Neural crest cell (in vitro differentiated cells): ENCODE data around the gene PTRH1. TPM values are rescaled to one million over a fixed set of nuclear protein-coding genes. Genes with fewer than 3 reads are reported as not detected.

Experiments
- DNase-seq: peaks from one replicate; pipeline ENCODE4 v3.0.0; 2021; ENCODE audit warnings: low read depth, mixed read lengths, low spot score
- H3K27ac Mint-ChIP-seq: one replicate; pipeline ENCODE4 v1.8.0; 2021; ENCODE audit warnings: mild to moderate bottlenecking, mixed read lengths; ENCODE audit not compliant: unreplicated experiment
- H3K27me3 Mint-ChIP-seq: 2 replicates; pipeline ENCODE4 v1.8.0; 2021; ENCODE audit warnings: low read depth, mild to moderate bottlenecking, mixed read lengths
- H3K36me3 Mint-ChIP-seq: 2 replicates; pipeline ENCODE4 v1.8.0; 2021; ENCODE audit warnings: low read depth, mild to moderate bottlenecking, mixed read lengths
- H3K4me1 Mint-ChIP-seq: 2 replicates; pipeline ENCODE4 v1.8.0; 2021; ENCODE audit warnings: mixed read lengths
- H3K4me3 Mint-ChIP-seq: one replicate; pipeline ENCODE4 v1.8.0; 2021; ENCODE audit warnings: mild to moderate bottlenecking, mixed read lengths
- H3K9me3 Mint-ChIP-seq: 2 replicates; pipeline ENCODE4 v1.8.0; 2021; ENCODE audit warnings: mixed read lengths
- CTCF ChIP-seq: fragments of 200-600 bp; sonication (generic); conservative IDR thresholded peaks from 2 replicates; pipeline ENCODE4 v1.5.0; 2021; ENCODE audit warnings: antibody characterized with exemption, mild to moderate bottlenecking
- total RNA-seq: library from RNA; stranded (reverse); gene quantifications from 2 replicates; pipeline ENCODE4 v1.2.1, GENCODE V29; 2021

Gene PTRH1
- total RNA-seq, 1 donor from 2014 or later: 9.8 TPM

GRCh38 chr9:127676638-127677037 is 38.8 kb downstream of the PTRH1 start:
- no peaks in the 10 kb centered on the region for H3K27me3 Mint-ChIP-seq
- H3K36me3 Mint-ChIP-seq: no peaks in the 10 kb centered on the region
- no peak overlapping the region for H3K27ac Mint-ChIP-seq
- no peaks in the 10 kb centered on the region for H3K9me3 Mint-ChIP-seq
- DNase-seq: no peak
- H3K4me3 Mint-ChIP-seq: no peak overlapping the region
- no peak for TF ChIP-seq CTCF
- H3K4me1 Mint-ChIP-seq: no peaks in the 10 kb centered on the region

DNA sequence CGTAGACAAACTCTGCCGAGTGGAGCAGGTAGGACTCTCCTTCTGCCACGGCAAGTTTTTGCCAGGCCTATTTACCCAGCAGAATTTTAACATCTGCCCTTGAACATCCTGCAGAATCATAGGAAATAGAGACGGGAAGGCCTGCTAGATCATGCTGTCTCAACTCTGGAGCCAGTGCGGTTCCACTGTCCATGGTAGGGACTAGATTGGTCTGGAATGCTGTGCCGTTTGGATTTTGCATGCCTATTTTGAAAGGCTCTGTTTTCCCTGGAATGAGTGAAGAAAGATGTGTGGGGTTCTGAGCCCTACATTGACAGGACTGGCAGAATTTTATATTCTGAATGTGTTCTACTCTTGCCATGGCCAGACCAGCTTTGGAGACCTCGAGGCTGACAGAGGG is 42.2 kb downstream of the PTRH1 start:
- no peaks in the 10 kb centered on the region for H3K27me3 Mint-ChIP-seq
- no peak for TF ChIP-seq CTCF
- no peaks in the 10 kb centered on the region for H3K9me3 Mint-ChIP-seq
- no peaks in the 10 kb centered on the region for H3K4me1 Mint-ChIP-seq
- no peaks in the 10 kb centered on the region for H3K36me3 Mint-ChIP-seq
- DNase-seq: no peak
- H3K27ac Mint-ChIP-seq: no peak overlapping the region
- H3K4me3 Mint-ChIP-seq: no peak overlapping the region

DNA sequence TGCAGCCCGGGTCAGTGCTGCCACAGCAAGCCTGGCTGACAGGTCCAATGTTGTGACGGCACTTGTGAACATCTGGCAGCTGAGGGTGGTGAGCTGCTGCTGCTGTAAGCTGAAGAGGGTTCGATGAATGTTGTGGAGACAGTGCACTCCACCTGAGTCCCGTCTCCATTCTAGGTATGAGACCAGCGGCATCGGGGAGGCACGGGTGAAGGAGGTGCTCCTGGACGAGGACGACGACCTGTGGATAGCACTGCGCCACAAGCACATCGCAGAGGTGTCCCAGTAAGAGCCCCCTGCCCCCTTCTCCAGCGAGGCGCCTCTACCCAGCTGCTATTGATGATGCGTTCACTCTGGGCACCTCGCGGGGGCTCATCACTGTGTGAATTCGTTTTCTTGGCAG is 47.6 kb downstream of the PTRH1 start:
- H3K36me3 Mint-ChIP-seq: peaks cover under 1% of the 10 kb centered on the region
- no peak overlapping the region for H3K4me3 Mint-ChIP-seq
- no peaks in the 10 kb centered on the region for H3K9me3 Mint-ChIP-seq
- no peak for TF ChIP-seq CTCF
- H3K27ac Mint-ChIP-seq: no peak overlapping the region
- no peaks in the 10 kb centered on the region for H3K27me3 Mint-ChIP-seq
- DNase-seq: no peak
- peaks cover 9% of the 10 kb centered on the region for H3K4me1 Mint-ChIP-seq

GRCh38 chr9:127667127-127667844 is 48.2 kb downstream of the PTRH1 start:
- Mint-ChIP-seq H3K4me3 (no peak overlapping the region), H3K9me3 (no peaks in the 10 kb centered on the region), H3K36me3 (peaks cover 4% of the 10 kb centered on the region), H3K27ac (no peak overlapping the region), H3K4me1 (peaks cover 9% of the 10 kb centered on the region), H3K27me3 (no peaks in the 10 kb centered on the region)
- no peak for DNase-seq
- no peak for TF ChIP-seq CTCF

DNA sequence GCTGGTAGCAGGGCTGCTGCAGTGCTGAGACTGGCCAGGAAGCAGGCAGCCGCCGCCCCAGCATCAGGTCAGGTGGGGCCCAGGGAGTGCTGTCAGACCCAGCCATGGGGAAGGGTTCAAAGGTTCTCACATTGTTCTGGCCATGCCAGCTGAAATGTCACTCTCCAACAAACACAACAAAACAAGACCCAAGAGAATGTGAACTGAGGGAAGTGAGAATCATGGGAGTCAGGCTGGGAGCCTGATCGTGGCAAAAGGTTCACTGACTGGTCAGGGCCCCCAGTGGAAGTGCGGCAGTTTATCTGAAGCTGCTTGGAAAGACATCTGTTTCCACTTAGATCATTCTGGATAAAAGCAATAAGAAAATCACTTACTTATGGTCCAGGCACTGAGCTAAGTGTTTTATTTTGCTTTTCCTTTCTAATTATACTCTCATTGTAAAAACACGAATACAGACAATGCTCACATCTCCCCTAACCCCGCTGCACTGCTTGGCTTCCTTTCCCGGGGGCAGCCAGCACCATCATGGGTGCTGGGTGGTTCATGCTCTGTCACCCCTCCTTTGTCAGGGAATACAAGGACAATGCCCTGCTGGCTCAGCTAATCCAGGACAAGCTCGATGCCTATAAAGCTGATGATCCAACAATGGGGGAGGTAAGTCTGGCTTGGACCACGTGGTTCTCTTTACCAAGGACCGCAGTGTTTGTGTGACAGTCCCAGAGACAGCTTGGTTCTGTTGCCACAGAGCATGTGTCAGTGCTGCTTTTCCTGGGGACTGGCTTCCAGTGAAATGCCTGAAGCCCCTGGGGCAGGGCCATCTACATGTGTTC is 50.6 kb downstream of the PTRH1 start:
- TF ChIP-seq CTCF: no peak
- Mint-ChIP-seq H3K27ac (peak overlapping the region; percentile 94), H3K9me3 (no peaks in the 10 kb centered on the region)

More for the DNA sequence above, 50.6 kb downstream of the PTRH1 start:
- no peak overlapping the region for H3K4me3 Mint-ChIP-seq
- H3K36me3 Mint-ChIP-seq: peaks cover 4% of the 10 kb centered on the region
- H3K27me3 Mint-ChIP-seq: no peaks in the 10 kb centered on the region
- DNase-seq: no peak
- H3K4me1 Mint-ChIP-seq: peaks cover 16% of the 10 kb centered on the region
